HG02870 (cell line): ENCODE results near the gene SLC25A44.

Experiments used
- ATAC-seq: cut with Tn5 transposase; IDR thresholded peaks from one replicate; pipeline ENCODE4 v1.9.1; 2021; ENCODE audit warnings: mild to moderate bottlenecking, moderate library complexity; ENCODE audit not compliant: unreplicated experiment

SLC25A44 gene

DNA sequence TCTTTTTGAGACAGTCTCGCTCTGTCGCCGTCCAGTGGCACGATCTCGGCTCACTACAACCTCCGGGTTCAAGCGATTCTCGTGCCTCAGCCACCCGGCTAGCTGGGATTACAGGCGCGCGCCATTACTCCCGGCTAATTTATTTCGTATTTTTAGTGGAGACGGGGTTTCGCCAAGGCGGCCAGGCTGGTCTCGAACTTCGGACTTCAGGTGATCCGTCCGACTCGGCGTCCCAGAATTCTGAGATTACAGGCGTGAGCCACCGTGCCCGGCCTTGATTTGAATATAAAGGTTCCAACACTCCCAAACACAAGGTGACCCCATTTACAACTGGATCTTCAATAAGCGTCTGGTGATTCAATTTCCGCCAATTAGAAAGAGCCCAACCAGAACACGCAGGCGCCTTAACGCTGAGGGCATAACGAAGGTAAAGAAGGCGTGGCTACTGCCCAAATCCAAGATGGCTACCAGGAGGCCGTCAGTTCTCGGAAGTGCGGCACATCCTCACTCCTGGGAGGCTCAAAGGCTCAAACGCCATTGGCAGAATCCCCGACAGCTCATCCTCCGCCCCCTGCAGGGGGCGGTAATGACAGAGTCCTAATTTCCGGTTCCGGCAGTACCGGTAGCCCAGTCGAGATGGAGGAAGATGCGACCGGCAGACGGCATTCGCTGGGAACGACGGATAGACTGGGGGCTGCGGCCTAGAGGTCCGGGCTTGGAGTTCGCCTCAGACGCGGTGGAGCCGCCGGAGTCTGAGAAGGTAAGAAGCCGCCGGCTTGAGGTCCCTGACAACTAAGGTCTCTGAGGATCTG is at the start of gene SLC25A44:
SLC25A44 (plus strand) TSS at position 617 of the 812 bp plus-strand sequence. CDS start 5,744 bp downstream, outside the sequence.
- ATAC-seq, result peak; percentile 96

DNA sequence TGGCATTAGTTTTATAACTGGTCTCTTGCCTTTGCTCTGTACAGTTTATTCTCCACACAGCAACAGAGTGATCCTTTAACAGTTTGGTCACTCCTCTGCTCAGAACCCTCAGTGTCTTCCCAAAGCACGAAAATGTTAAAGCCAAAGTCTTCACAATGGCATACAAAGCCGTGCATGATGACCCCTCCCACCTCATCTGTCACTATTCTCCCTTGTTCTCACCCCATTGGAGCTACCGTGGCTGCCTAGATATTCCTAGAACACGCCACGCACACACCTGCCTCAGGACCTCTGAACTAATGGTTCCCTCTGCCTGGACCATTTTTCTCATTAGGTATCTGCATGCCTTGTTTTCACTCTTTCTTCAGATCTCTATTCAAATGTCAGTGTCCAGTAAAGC is 49.2 kb upstream of the SLC25A44 start:
- ATAC-seq, result no peak

DNA sequence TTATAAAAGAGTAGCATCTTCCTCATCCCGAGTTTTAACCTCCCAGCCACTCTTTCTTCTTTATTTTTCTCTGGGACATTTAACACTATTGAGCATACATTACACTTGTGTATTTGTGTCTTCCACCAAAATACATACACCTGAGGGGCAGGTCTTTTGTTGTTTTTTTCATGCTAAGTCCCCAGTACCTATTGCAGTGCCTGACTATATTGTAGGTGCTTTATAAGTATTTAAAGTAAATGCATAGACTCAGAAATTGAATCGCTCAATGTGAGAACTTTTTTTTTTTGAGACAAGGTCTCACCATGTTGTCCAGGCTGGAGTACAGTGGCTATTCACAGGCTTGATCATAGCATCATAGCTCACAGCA is 48.3 kb upstream of the SLC25A44 start:
- ATAC-seq, result no peak

- no peak for ATAC-seq
Observed at GRCh38 chr1:156146020-156146768, 47.7 kb upstream of the SLC25A44 start.

DNA sequence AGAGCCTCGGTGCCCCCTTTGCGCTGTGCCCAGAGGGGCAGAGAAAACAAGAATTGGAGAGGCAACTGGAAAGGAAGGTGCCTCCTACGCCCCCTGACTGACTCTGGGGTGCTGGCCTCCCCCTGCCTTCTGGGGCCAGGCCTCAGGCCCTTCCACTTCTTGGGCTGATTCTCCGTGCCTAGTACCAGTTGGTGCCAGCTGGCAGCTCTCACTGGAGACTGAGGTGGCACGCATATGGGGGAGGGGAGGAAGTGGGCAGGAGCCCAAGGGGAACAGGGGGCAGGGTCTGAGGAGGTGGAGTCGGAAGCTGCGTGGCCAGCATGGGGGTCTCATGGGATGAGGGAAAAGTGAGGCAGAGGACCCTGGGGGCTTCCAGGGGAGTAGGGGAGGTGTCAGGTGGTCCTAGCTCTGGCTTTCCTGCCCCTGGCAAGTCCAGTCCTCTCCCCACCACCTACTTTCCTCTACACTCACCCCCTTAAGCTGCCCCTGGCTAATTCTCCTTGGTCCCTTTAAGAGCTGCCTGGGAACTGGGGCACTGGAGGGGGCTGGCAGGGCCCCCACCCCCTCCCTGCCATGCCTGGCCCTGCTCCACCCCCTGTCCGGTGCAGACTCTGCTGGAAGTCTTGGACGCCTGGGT is 47.0 kb upstream of the SLC25A44 start:
- no peak for ATAC-seq

- no peak for ATAC-seq
Observed at GRCh38 chr1:156148216-156148615, 45.7 kb upstream of the SLC25A44 start.

DNA sequence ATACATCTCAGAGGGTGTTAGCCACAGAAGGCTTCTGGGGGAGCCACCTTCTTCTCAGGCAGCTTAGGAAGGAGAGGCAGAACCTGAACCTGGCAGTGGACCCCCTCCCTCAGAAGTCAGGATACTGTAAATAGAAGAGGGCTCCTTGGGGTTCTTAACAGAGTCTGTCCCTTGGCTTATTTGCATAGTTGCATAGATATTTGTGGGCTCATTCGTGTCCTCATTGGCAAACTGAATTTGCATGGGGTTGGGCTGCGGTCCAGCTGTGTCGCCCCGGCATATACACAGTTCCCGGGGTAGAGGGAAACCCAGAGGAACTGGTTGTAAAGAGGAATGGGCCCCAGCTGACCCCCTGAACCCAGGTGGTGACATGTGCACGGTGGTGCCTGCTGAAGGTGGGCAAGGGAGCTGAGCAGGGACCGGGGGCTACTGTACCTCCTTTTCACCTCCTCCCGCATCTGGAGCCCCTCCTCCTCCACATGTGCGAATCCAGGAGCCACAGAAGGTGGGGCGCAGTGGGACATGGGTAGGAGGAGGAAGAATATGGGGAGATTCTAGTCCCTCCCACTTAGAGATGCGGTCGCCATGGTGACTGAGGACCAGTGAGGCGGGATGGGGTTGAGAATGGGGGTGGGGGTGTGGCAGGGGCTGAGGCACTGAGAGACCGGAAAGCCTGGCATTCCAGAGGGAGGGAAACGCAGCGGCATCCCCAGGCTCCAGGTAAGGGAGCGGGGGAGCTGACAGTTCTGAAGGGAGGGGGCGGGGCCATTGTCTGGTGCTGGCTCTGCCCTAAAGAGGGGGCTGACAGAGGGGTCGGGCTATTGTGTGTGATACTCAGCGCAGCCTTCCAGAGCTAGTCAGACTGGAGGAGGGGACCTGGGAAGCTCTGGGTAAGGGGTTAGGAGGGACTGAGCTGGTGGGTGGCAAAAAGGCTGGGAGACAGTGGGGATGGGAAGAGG is 44.3 kb upstream of the SLC25A44 start:
- peak; percentile 56 for ATAC-seq

DNA sequence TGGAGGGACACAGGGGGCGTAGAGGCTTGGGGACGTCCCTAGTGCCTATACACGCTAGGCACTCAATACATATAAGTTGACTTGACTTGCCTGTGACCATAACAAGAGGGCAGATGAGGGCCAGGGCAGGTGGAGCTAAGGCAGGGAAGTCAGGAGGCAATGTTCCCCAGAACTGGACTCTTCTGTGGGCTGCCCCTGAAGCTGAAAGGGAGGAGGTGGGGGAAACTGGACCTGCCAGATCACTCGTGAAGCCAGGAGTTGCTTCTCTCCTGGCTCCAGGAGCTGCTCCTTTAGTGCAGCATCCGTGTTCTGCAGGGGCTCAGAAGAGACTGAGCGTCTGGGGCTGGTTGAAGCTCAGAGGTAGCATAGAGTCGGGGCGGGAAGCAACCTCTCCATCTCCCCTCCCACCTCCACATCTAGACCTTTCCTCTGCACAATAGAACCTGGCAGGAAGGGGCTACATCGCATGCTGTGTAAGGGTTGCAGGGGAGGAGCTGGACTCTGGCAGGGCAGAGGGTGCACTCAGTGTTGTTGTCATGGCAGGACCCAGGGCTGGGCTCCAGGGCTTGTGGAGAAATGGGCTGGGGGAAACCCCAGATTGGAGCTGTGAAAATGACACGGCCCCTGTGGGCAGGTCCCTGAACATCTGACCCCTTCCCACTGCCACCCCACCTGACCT is 43.4 kb upstream of the SLC25A44 start:
- ATAC-seq, result no peak

GRCh38 chr1:156151093-156151688 is 42.7 kb upstream of the SLC25A44 start:
- no peak for ATAC-seq

GRCh38 chr1:156152628-156153027 is 41.3 kb upstream of the SLC25A44 start:
- ATAC-seq, result no peak

GRCh38 chr1:156153362-156153761 is 40.5 kb upstream of the SLC25A44 start, which contains the start of gene SEMA4A:
Gene SEMA4A, plus strand, starts transcription at chr1:156153585. Its CDS starts 994 bp downstream, at chr1:156154579.
- ATAC-seq, result no peak

DNA sequence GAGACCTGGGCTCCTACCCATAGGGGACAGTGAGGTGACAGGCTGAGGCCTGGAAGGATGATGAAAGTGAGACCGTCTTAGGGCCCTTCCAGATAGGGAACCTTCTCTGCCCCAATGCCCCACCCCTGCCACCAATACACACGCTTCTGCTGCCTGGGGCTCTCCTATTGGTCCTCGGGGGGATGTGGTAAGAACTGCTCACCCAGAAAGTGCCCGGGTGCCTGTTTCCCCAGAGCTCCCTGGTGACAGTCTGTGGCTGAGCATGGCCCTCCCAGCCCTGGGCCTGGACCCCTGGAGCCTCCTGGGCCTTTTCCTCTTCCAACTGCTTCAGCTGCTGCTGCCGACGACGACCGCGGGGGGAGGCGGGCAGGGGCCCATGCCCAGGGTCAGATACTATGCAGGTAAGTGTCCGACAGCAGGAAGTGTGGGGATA is 39.6 kb upstream of the SLC25A44 start:
- no peak for ATAC-seq

DNA sequence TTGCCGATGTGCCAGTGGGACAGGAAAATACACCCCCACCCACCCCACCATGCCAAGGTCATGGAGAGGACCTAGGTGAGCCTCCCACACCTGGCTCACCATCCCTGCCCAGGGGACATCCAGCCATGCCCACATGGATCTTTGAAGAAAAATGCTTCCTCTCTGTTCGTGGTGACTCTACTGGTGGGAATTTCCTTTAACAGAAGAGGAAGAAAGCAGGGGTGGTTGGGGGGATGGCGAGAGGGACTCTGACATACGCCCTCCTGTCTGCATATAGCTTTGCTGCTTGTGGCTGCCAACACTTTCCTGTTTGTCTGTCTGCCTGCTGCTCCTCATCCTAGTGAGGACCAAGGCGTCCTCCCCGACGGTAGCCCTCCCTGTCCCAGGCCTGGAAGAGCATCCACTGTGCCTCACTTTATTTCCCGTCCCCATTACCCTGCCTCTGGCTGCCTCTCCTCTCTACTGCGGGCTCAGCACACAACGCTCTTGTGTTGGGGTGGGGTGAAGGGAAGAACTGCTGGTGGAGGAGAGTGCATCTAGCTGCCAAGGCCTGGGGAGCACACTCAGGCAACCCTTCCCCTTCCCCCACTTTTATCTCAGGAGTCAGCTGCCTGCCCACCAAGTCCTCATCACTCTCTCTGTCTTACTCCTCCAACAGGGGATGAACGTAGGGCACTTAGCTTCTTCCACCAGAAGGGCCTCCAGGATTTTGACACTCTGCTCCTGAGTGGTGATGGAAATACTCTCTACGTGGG is 38.0 kb upstream of the SLC25A44 start:
- no peak for ATAC-seq

DNA sequence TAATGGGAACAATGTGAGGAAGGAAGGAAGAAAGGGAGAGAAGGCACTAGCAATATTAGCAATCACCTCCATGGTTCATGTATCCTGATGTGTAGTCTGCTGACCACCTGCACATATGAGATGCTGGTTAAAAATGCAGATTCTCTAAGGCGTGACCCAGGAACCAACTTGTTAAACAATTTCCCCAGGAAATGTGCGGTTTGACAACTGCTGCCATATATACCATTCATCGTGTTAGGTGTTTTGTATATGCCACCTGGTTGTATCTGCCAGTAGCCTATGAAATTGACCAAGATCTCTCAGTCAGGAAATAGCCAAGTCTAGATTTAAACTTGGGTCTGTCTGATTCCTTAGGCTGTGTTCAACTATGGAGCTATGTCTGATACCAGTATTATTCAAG is 36.4 kb upstream of the SLC25A44 start:
- no peak for ATAC-seq

DNA sequence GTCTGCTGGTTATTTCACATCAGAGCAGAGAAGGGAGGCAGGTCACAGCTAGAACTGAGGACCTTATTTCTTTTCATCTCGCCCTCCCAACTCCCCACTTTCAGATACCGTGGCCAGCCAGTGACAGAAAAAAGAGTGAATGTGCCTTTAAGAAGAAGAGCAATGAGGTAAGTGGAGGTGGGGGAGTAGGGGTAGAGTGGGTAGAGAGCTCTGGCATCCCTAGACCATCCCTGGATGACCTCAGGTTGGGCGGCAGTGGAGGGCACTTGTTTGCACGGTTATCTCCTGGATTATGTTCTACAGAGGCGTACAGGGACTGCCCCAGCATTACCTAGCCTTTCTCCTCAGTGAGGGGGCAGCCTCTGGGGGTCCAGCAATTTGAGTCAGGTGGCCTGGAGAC is 35.9 kb upstream of the SLC25A44 start:
- no peak for ATAC-seq

DNA sequence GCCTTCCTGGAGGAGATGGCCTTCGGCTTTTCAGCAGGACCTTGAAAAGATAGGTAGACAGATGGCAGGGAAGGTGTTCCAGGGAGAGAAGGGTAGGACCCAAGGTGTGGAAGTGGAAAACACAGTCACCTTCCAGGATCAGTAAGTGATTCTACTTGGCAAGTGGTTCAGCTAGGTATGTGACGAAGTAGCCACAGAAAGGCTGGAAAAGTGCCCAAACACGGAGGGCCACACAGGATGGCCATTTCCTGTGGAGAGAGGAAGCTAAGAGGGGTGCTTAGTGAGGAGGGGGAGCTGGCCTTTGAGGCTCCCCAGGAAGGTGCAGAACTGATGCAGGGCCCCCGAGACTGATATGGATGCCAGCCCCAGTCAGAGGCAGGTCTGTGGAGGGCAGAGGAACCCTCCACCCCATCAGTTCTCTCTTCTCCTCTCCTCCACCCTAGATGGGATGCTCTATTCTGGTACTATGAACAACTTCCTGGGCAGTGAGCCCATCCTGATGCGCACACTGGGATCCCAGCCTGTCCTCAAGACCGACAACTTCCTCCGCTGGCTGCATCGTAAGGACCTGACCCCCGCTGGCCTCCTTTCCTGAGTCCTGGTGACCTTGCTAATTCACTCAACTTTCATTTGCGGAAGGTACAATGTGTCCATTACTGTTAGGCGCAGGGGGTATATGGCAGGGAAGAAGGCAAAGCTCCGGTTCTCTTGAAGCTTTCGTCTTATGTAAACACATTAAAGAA is 33.7 kb upstream of the SLC25A44 start:
- ATAC-seq, result no peak

DNA sequence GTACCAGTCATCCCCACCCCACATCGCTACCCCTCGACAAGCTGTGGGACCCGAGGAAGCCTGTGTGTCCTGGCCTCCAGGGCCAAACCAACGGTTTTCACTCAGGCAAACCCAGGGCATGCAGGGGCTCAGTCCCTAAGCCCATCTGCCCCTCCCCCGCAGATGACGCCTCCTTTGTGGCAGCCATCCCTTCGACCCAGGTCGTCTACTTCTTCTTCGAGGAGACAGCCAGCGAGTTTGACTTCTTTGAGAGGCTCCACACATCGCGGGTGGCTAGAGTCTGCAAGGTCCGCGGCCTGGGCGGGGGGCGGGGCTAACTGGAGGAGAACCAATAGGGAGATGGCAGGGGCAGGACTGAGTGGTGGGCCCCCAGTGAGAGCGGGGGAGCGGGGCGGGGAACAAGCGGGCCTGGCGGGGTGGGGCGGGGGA is 33.1 kb upstream of the SLC25A44 start:
- no peak for ATAC-seq

GRCh38 chr1:156162430-156163037 is 31.4 kb upstream of the SLC25A44 start:
- ATAC-seq, result no peak
